ENCODE results near the gene BMP4.

BMP4 gene

GRCh38 chr14:53947452-53948204 is 9.0 kb downstream of the BMP4 start:
- Histone ChIP-seq H3K79me1 (ENCODE audit: low read length) (no peaks in the 10 kb centered on the region), H3K9ac (ENCODE audit: low read length) (no peak overlapping the region), H3K27ac (ENCODE audit: low read depth, low read length) (no peak overlapping the region), H3K56ac (ENCODE audit: low read length) (no peak overlapping the region), H3K79me2 (ENCODE audit: control insufficient read depth, insufficient read depth, low read length) (no peaks in the 10 kb centered on the region), H3K18ac (ENCODE audit: low read length) (no peak overlapping the region), H3K4me1 (ENCODE audit: control insufficient read depth, low read depth, low read length) (peaks cover 12% of the 10 kb centered on the region), H2BK5ac (ENCODE audit: low read length) (no peak overlapping the region), H2BK15ac (replicated peaks; ENCODE audit: low read depth) (no peak overlapping the region), H2AK5ac (ENCODE audit: low read length) (no peak overlapping the region), H3K4me3 (ENCODE audit: low read length) (no peak overlapping the region), H3K4me2 (ENCODE audit: low read length) (peak overlapping the region; percentile 4), H4K8ac (ENCODE audit: low read depth, low read length) (no peak overlapping the region), H3K4ac (ENCODE audit: low read depth, low read length) (no peak overlapping the region), H3K36me3 (ENCODE audit: control insufficient read depth, insufficient read depth, low read length) (peaks cover 4% of the 10 kb centered on the region), H3K23ac (ENCODE audit: low read length) (no peak overlapping the region), H4K5ac (ENCODE audit: low read length) (no peak overlapping the region), H3K27me3 (ENCODE audit: insufficient read depth, low read length, poor library complexity) (no peaks in the 10 kb centered on the region), H2BK120ac (ENCODE audit: low read depth, low read length) (no peak overlapping the region)
- no peak for DNase-seq
- WGBS (ENCODE audit: extremely low coverage, insufficient coverage, low lambda C conversion rate), result no CpG with 5 or more reads among the region's 12 CpGs

- H3K36me3 ChIP-seq (ENCODE audit: control insufficient read depth, insufficient read depth, low read length), result peaks cover 4% of the 10 kb centered on the region
- H2BK15ac ChIP-seq (replicated peaks; ENCODE audit: low read depth), result no peak overlapping the region
- H3K27me3 ChIP-seq (ENCODE audit: insufficient read depth, low read length, poor library complexity), result no peaks in the 10 kb centered on the region
- H3K4ac ChIP-seq (ENCODE audit: low read depth, low read length), result no peak overlapping the region
- DNase-seq, result no peak
- H3K23ac ChIP-seq (ENCODE audit: low read length), result no peak overlapping the region
- H3K79me2 ChIP-seq (ENCODE audit: control insufficient read depth, insufficient read depth, low read length), result no peaks in the 10 kb centered on the region
- H3K56ac ChIP-seq (ENCODE audit: low read length), result peak overlapping the region; percentile 85
- H4K5ac ChIP-seq (ENCODE audit: low read length), result no peak overlapping the region
- H3K27ac ChIP-seq (ENCODE audit: low read depth, low read length), result no peak overlapping the region
- peaks cover 12% of the 10 kb centered on the region for H3K4me1 ChIP-seq (ENCODE audit: control insufficient read depth, low read depth, low read length)
- peak overlapping the region; percentile 6 for H3K18ac ChIP-seq (ENCODE audit: low read length)
- H2BK5ac ChIP-seq (ENCODE audit: low read length), result no peak overlapping the region
- H2BK120ac ChIP-seq (ENCODE audit: low read depth, low read length), result peak overlapping the region; percentile 18
- H3K4me3 ChIP-seq (ENCODE audit: low read length), result peak overlapping the region; percentile 48
- no peak overlapping the region for H4K8ac ChIP-seq (ENCODE audit: low read depth, low read length)
- H2AK5ac ChIP-seq (ENCODE audit: low read length), result no peak overlapping the region
- peak overlapping the region; percentile 56 for H3K9ac ChIP-seq (ENCODE audit: low read length)
- peak overlapping the region; percentile 79 for H3K4me2 ChIP-seq (ENCODE audit: low read length)
- no CpG with 5 or more reads among the region's 12 CpGs for WGBS (ENCODE audit: extremely low coverage, insufficient coverage, low lambda C conversion rate)
- H3K79me1 ChIP-seq (ENCODE audit: low read length), result no peaks in the 10 kb centered on the region
Measured at GRCh38 chr14:53947094-53947445, 9.6 kb downstream of the BMP4 start.

GRCh38 chr14:53946404-53947093 is 10.1 kb downstream of the BMP4 start:
- H3K4ac ChIP-seq (ENCODE audit: low read depth, low read length), result no peak overlapping the region
- H3K23ac ChIP-seq (ENCODE audit: low read length), result no peak overlapping the region
- no CpG with 5 or more reads among the region's 63 CpGs for WGBS (ENCODE audit: extremely low coverage, insufficient coverage, low lambda C conversion rate)
- peaks cover 12% of the 10 kb centered on the region for H3K4me1 ChIP-seq (ENCODE audit: control insufficient read depth, low read depth, low read length)
- DNase-seq, result peak; percentile 57
- H3K4me2 ChIP-seq (ENCODE audit: low read length), result peak overlapping the region; percentile 79
- H2BK5ac ChIP-seq (ENCODE audit: low read length), result no peak overlapping the region
- H3K36me3 ChIP-seq (ENCODE audit: control insufficient read depth, insufficient read depth, low read length), result peaks cover 4% of the 10 kb centered on the region
- no peak overlapping the region for H2BK15ac ChIP-seq (replicated peaks; ENCODE audit: low read depth)
- no peaks in the 10 kb centered on the region for H3K27me3 ChIP-seq (ENCODE audit: insufficient read depth, low read length, poor library complexity)
- no peak overlapping the region for H3K27ac ChIP-seq (ENCODE audit: low read depth, low read length)
- peak overlapping the region; percentile 48 for H3K4me3 ChIP-seq (ENCODE audit: low read length)
- no peaks in the 10 kb centered on the region for H3K79me1 ChIP-seq (ENCODE audit: low read length)
- peak overlapping the region; percentile 85 for H3K56ac ChIP-seq (ENCODE audit: low read length)
- no peak overlapping the region for H2AK5ac ChIP-seq (ENCODE audit: low read length)
- H4K5ac ChIP-seq (ENCODE audit: low read length), result no peak overlapping the region
- peak overlapping the region; percentile 18 for H2BK120ac ChIP-seq (ENCODE audit: low read depth, low read length)
- H3K18ac ChIP-seq (ENCODE audit: low read length), result peak overlapping the region; percentile 6
- peak overlapping the region; percentile 56 for H3K9ac ChIP-seq (ENCODE audit: low read length)
- H4K8ac ChIP-seq (ENCODE audit: low read depth, low read length), result peak overlapping the region; percentile 77
- H3K79me2 ChIP-seq (ENCODE audit: control insufficient read depth, insufficient read depth, low read length), result no peaks in the 10 kb centered on the region

GRCh38 chr14:53946071-53946403 is 10.6 kb downstream of the BMP4 start:
- no peak overlapping the region for H3K18ac ChIP-seq (ENCODE audit: low read length)
- H2BK120ac ChIP-seq (ENCODE audit: low read depth, low read length), result no peak overlapping the region
- H3K36me3 ChIP-seq (ENCODE audit: control insufficient read depth, insufficient read depth, low read length), result peaks cover 4% of the 10 kb centered on the region
- peaks cover 12% of the 10 kb centered on the region for H3K4me1 ChIP-seq (ENCODE audit: control insufficient read depth, low read depth, low read length)
- H3K27ac ChIP-seq (ENCODE audit: low read depth, low read length), result no peak overlapping the region
- peak overlapping the region; percentile 42 for H3K9ac ChIP-seq (ENCODE audit: low read length)
- peak overlapping the region; percentile 79 for H3K4me2 ChIP-seq (ENCODE audit: low read length)
- H3K79me2 ChIP-seq (ENCODE audit: control insufficient read depth, insufficient read depth, low read length), result no peaks in the 10 kb centered on the region
- no peak for DNase-seq
- no peak overlapping the region for H3K4me3 ChIP-seq (ENCODE audit: low read length)
- no CpG with 5 or more reads among the region's 14 CpGs for WGBS (ENCODE audit: extremely low coverage, insufficient coverage, low lambda C conversion rate)
- H2BK15ac ChIP-seq (replicated peaks; ENCODE audit: low read depth), result no peak overlapping the region
- no peak overlapping the region for H2AK5ac ChIP-seq (ENCODE audit: low read length)
- H3K79me1 ChIP-seq (ENCODE audit: low read length), result no peaks in the 10 kb centered on the region
- no peak overlapping the region for H3K23ac ChIP-seq (ENCODE audit: low read length)
- H3K4ac ChIP-seq (ENCODE audit: low read depth, low read length), result no peak overlapping the region
- no peak overlapping the region for H2BK5ac ChIP-seq (ENCODE audit: low read length)
- H4K8ac ChIP-seq (ENCODE audit: low read depth, low read length), result no peak overlapping the region
- H3K56ac ChIP-seq (ENCODE audit: low read length), result peak overlapping the region; percentile 61
- no peaks in the 10 kb centered on the region for H3K27me3 ChIP-seq (ENCODE audit: insufficient read depth, low read length, poor library complexity)
- H4K5ac ChIP-seq (ENCODE audit: low read length), result no peak overlapping the region

GRCh38 chr14:53943751-53944083 is 12.9 kb downstream of the BMP4 start:
- Histone ChIP-seq H2BK5ac (ENCODE audit: low read length) (peak overlapping the region; percentile 48), H2BK120ac (ENCODE audit: low read depth, low read length) (peak overlapping the region; percentile 12), H3K56ac (ENCODE audit: low read length) (peak overlapping the region; percentile 67), H3K18ac (ENCODE audit: low read length) (peak overlapping the region; percentile 87), H2AK5ac (ENCODE audit: low read length) (no peak overlapping the region), H3K4me1 (ENCODE audit: control insufficient read depth, low read depth, low read length) (peaks cover 12% of the 10 kb centered on the region), H3K79me1 (ENCODE audit: low read length) (no peaks in the 10 kb centered on the region), H2BK15ac (replicated peaks; ENCODE audit: low read depth) (peak overlapping the region; percentile 99), H3K4ac (ENCODE audit: low read depth, low read length) (no peak overlapping the region), H4K8ac (ENCODE audit: low read depth, low read length) (no peak overlapping the region), H3K79me2 (ENCODE audit: control insufficient read depth, insufficient read depth, low read length) (no peaks in the 10 kb centered on the region), H3K27ac (ENCODE audit: low read depth, low read length) (peak overlapping the region; percentile 45), H3K4me2 (ENCODE audit: low read length) (no peak overlapping the region), H3K36me3 (ENCODE audit: control insufficient read depth, insufficient read depth, low read length) (no peaks in the 10 kb centered on the region), H3K23ac (ENCODE audit: low read length) (no peak overlapping the region), H4K5ac (ENCODE audit: low read length) (no peak overlapping the region), H3K9ac (ENCODE audit: low read length) (no peak overlapping the region), H3K4me3 (ENCODE audit: low read length) (no peak overlapping the region), H3K27me3 (ENCODE audit: insufficient read depth, low read length, poor library complexity) (no peaks in the 10 kb centered on the region)
- peak; percentile 37 for DNase-seq
- WGBS (ENCODE audit: extremely low coverage, insufficient coverage, low lambda C conversion rate), result no CpG with 5 or more reads among the region's 2 CpGs
